ENCODE data around the gene GJD4. TPM values are rescaled to one million over a fixed set of nuclear protein-coding genes. Genes with fewer than 3 reads are reported as not detected.

The GJD4 gene
- polyA plus RNA-seq, 1 experiment: not detected

GRCh38 chr10:35578618-35578956 lies 26.6 kb upstream of the GJD4 start:
- no peaks in the 10 kb centered on the region; the same call in 1 of the 2 replicates for H3K27me3 ChIP-seq (ENCODE audit: control insufficient read depth, insufficient read depth, low read length)
- H3K36me3 ChIP-seq (ENCODE audit: control insufficient read depth, insufficient read depth, low read length): peaks cover 1% of the 10 kb centered on the region; the same call in 1 of the 2 replicates
- TF ChIP-seq CTCF (IDR thresholded peaks at IDR 0.05; ENCODE audit: insufficient read depth, low read depth, low read length): no peak
- no peak for DNase-seq (ENCODE audit: low read depth)
- POLR2A ChIA-PET: no interaction called here
- CTCF ChIA-PET: interaction anchor here (0.6 to 0.8 kb wide), 3 partner anchors 16 to 369 kb away, joined by 3 read pairs; no protein-coding TSS in a partner anchor
- H3K4me3 ChIP-seq (ENCODE audit: low read depth, low read length): no peak overlapping the region

GRCh38 chr10:35579116-35579515 lies 26.0 kb upstream of the GJD4 start:
- no peak for DNase-seq (ENCODE audit: low read depth)
- POLR2A ChIA-PET: no interaction called here
- Histone ChIP-seq H3K27me3 (ENCODE audit: control insufficient read depth, insufficient read depth, low read length) (peaks cover under 1% of the 10 kb centered on the region; the same call in 1 of the 2 replicates), H3K36me3 (ENCODE audit: control insufficient read depth, insufficient read depth, low read length) (peaks cover 1% of the 10 kb centered on the region; the same call in 1 of the 2 replicates), H3K4me3 (ENCODE audit: low read depth, low read length) (no peak overlapping the region)
- no peak for TF ChIP-seq CTCF (IDR thresholded peaks at IDR 0.05; ENCODE audit: insufficient read depth, low read depth, low read length)
- CTCF ChIA-PET: interaction anchor here (0.6 to 1.5 kb wide), 4 partner anchors 12 to 369 kb away, joined by 3 read pairs; no protein-coding TSS in a partner anchor

- H3K36me3 ChIP-seq (ENCODE audit: control insufficient read depth, insufficient read depth, low read length): no peaks in the 10 kb centered on the region
- POLR2A ChIA-PET: no interaction called here
- DNase-seq (ENCODE audit: low read depth): no peak
- CTCF ChIA-PET: interaction anchor here (1.0 to 1.5 kb wide), 2 partner anchors 12 to 18 kb away, joined by 3 read pairs; no protein-coding TSS in a partner anchor
- no peak overlapping the region for H3K4me3 ChIP-seq (ENCODE audit: low read depth, low read length)
- no peak for TF ChIP-seq CTCF (IDR thresholded peaks at IDR 0.05; ENCODE audit: insufficient read depth, low read depth, low read length)
- H3K27me3 ChIP-seq (ENCODE audit: control insufficient read depth, insufficient read depth, low read length): peaks cover 1% of the 10 kb centered on the region; the same call in 1 of the 2 replicates
These were observed 25.3 kb upstream of the GJD4 start for GRCh38 chr10:35579726-35580422.

GRCh38 chr10:35580423-35580770 lies 24.7 kb upstream of the GJD4 start:
- CTCF ChIA-PET: interaction anchor here (0.5 to 1.5 kb wide), 3 partner anchors 11 to 1290 kb away, joined by 3 to 4 read pairs (median 3); no protein-coding TSS in a partner anchor
- Histone ChIP-seq H3K4me3 (ENCODE audit: low read depth, low read length) (no peak overlapping the region), H3K36me3 (ENCODE audit: control insufficient read depth, insufficient read depth, low read length) (no peaks in the 10 kb centered on the region), H3K27me3 (ENCODE audit: control insufficient read depth, insufficient read depth, low read length) (peaks cover 4% of the 10 kb centered on the region)
- POLR2A ChIA-PET: no interaction called here
- no peak for DNase-seq (ENCODE audit: low read depth)
- TF ChIP-seq CTCF (IDR thresholded peaks at IDR 0.05; ENCODE audit: insufficient read depth, low read depth, low read length): no peak

GRCh38 chr10:35581655-35582054 lies 23.5 kb upstream of the GJD4 start:
- no peak for TF ChIP-seq CTCF (IDR thresholded peaks at IDR 0.05; ENCODE audit: insufficient read depth, low read depth, low read length)
- CTCF ChIA-PET: interaction anchor here (0.5 kb wide), 1 partner anchor 13 kb away, joined by 3 read pairs; no protein-coding TSS in a partner anchor

More at GRCh38 chr10:35581655-35582054, 23.5 kb upstream of the GJD4 start:
- POLR2A ChIA-PET: no interaction called here
- DNase-seq (ENCODE audit: low read depth): no peak
- H3K27me3 ChIP-seq (ENCODE audit: control insufficient read depth, insufficient read depth, low read length): peaks cover 5% of the 10 kb centered on the region
- H3K36me3 ChIP-seq (ENCODE audit: control insufficient read depth, insufficient read depth, low read length): no peaks in the 10 kb centered on the region
- no peak overlapping the region for H3K4me3 ChIP-seq (ENCODE audit: low read depth, low read length)

Data from BJ (cell line).